GM23338 (cell line): ENCODE data around the gene MLLT6.

Experiments
- EZH2 ChIP-seq: fragments of 200-600 bp; sonication (generic); IDR thresholded peaks from one replicate; pipeline ENCODE4 v1.8.0; 2017; ENCODE audit warnings: antibody characterized with exemption, mild to moderate bottlenecking, low read depth; ENCODE audit not compliant: unreplicated experiment
- POLR2AphosphoS5 ChIP-seq: IDR thresholded peaks from 2 replicates; pipeline ENCODE4 v1.6.1; 2016; ENCODE audit warnings: antibody characterized with exemption, low read depth
- REST ChIP-seq: IDR thresholded peaks from one replicate; pipeline ENCODE4 v1.6.1; 2018; ENCODE audit warnings: antibody characterized with exemption; ENCODE audit not compliant: unreplicated experiment

- TF ChIP-seq EZH2 (no peak), POLR2AphosphoS5 (no peak), REST (no peak)
These were observed 6.9 kb downstream of the MLLT6 start for GRCh38 chr17:38711792-38712571.
